Suprapubic skin (tissue), 4 donors: ENCODE data around the gene FAM241B.

ENCODE experiments used
- CTCF ChIP-seq, 2 donors: fragments of 200-600 bp in 1 of 2; fragments of 450-650 bp in 1 of 2; sonication (generic) in 1 of 2; IDR thresholded peaks; one replicate each; pipeline ENCODE4 v1.5.1; 2016 to 2019; ENCODE audit warnings: antibody characterized with exemption in 2 of 2, mild to moderate bottlenecking in 1 of 2, moderate library complexity in 1 of 2
- EP300 ChIP-seq: sonication (generic); formaldehyde crosslinking; IDR thresholded peaks from one replicate; pipeline ENCODE4 v1.6.1; 2017; ENCODE audit warnings: antibody characterized with exemption
- POLR2A ChIP-seq, 2 donors: fragments of 450-650 bp; IDR thresholded peaks; one replicate each; pipeline ENCODE4 v1.6.1; 2017; ENCODE audit warnings: antibody characterized with exemption in 2 of 2, mild to moderate bottlenecking in 2 of 2, moderate library complexity in 2 of 2
- POLR2AphosphoS5 ChIP-seq, 3 donors: sonication (generic); formaldehyde crosslinking; IDR thresholded peaks; one replicate each; pipeline ENCODE4 v1.6.1; 2017; ENCODE audit warnings: antibody characterized with exemption in 3 of 3

- no peak for TF ChIP-seq CTCF (IDR thresholded peaks at IDR 0.05)
- TF ChIP-seq POLR2A (IDR thresholded peaks at IDR 0.05), result no peak
- TF ChIP-seq EP300, result no peak
- TF ChIP-seq POLR2AphosphoS5 (IDR thresholded peaks at IDR 0.05), result no peak
Observed at GRCh38 chr10:69668721-69669120, 38.7 kb downstream of the FAM241B start.
